ENCODE results near the gene HKDC1. TPM values are rescaled to one million over a fixed set of nuclear protein-coding genes. Genes with fewer than 3 reads are reported as not detected.
"Not testable (repeated sequence)": the region's sequence is repeated elsewhere in the genome, so short reads cannot be mapped to it uniquely, and the experiment has no call there.

Gene HKDC1, protein sequence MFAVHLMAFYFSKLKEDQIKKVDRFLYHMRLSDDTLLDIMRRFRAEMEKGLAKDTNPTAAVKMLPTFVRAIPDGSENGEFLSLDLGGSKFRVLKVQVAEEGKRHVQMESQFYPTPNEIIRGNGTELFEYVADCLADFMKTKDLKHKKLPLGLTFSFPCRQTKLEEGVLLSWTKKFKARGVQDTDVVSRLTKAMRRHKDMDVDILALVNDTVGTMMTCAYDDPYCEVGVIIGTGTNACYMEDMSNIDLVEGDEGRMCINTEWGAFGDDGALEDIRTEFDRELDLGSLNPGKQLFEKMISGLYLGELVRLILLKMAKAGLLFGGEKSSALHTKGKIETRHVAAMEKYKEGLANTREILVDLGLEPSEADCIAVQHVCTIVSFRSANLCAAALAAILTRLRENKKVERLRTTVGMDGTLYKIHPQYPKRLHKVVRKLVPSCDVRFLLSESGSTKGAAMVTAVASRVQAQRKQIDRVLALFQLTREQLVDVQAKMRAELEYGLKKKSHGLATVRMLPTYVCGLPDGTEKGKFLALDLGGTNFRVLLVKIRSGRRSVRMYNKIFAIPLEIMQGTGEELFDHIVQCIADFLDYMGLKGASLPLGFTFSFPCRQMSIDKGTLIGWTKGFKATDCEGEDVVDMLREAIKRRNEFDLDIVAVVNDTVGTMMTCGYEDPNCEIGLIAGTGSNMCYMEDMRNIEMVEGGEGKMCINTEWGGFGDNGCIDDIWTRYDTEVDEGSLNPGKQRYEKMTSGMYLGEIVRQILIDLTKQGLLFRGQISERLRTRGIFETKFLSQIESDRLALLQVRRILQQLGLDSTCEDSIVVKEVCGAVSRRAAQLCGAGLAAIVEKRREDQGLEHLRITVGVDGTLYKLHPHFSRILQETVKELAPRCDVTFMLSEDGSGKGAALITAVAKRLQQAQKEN
- 10 to 100 TPM in 1 of 2 donors, 1 to 10 TPM in 1; 5.6 to 20.0 TPM for total RNA-seq
- 1 to 10 TPM in 1 of 2 donors, under 1 TPM in 1; 0.53 to 4.8 TPM for polyA plus RNA-seq

DNA sequence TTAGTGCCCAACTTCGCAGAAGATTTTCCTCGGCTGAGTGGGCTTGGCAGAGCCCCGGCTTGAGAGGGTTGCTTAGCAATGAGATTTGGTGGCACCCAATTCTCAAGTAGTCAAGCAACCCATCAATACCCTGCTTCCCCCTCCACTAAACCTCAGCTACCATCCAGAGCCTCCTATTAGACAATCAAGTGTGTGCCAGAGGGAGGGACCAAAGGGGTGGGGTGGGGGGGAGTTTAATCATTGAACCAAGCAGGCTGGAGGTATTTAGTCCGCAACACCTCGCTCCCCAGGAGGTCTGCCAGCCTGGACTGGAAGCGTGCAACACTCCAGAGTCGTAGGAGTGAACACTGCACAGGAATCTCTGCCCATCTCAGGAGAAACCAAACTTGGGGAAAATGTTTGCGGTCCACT, at the start of gene HKDC1:
Gene HKDC1, plus strand, starts transcription at position 292 of the 411 bp plus-strand sequence. Its CDS starts 104 bp downstream, at position 396.
- H3K4me3 ChIP-seq (ENCODE audit: low read depth in 1 of 3, low read length in 3 of 3) = peak within 1 kb of the TSS in 2 of 3 donors; percentile 0 to 10
- WGBS = 41% methylated on average over 8 of the region's 8 CpGs
- no peak within 1 kb of the TSS for H3K9ac ChIP-seq (ENCODE audit: low read depth in 1 of 2, low read length in 2 of 2)
- no peaks in the 10 kb centered on the region for H3K36me3 ChIP-seq (ENCODE audit: control insufficient read depth in 4 of 4, insufficient read depth in 3 of 4, low read depth in 1 of 4, low read length in 3 of 4)
- no peak for TF ChIP-seq YY1 (IDR thresholded peaks at IDR 0.05)
- TF ChIP-seq TAF1 (conservative IDR thresholded peaks at IDR 0.05) = peak; percentile 72
- peaks cover 0 to 15% (median 8%) of the 10 kb centered on the region in 4 donors for H3K4me1 ChIP-seq (ENCODE audit: control insufficient read depth in 4 of 4, insufficient read depth in 4 of 4, low read length in 3 of 4)
- H3K9me3 ChIP-seq (ENCODE audit: control insufficient read depth in 4 of 4, low read length in 3 of 4) = no peaks in the 10 kb centered on the region
- no peak within 1 kb of the TSS for H3K27ac ChIP-seq (ENCODE audit: low read depth in 1 of 2, low read length in 2 of 2)
- peak; percentile 54 for DNase-seq (ENCODE audit: low spot score)
- H3K27me3 ChIP-seq (ENCODE audit: control insufficient read depth in 4 of 4, insufficient read depth in 4 of 4, low read length in 3 of 4) = peaks cover 0 to 2% (median 0%) of the 10 kb centered on the region in 4 donors

DNA sequence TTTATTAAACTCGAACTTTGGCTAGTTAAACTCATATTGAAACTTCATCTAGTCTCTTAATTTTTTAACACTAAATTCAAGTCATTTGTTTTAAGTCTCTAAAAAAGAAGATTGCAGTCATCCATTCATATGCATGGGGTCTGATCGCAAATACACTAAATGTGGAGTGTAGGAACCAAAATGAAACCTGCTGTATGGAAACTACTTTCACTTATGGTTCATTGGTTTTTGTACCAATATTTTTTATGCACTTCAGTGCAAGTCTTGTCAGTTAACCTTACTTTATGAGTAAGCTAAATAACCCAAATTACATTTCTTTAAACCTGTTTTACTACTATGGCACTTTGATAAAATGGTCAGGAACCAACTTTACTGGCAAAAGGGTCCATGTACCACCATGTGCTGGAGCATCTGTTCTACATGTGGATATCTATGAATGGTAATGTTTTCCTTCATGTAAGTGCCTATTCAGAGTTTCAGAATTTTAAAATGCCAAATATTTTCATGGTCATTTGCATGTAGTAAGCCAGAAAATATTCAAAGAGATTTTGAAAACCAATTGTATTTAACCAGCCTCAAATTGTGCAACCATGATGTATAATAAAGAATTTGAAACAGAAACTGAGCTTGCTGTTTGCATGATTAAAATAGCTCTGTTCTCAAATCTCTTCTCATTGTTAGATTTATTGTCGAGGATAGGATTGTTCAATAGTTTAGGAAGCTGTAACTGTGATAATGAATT, 47.7 kb upstream of the HKDC1 start:
- Histone ChIP-seq H3K9ac (ENCODE audit: low read depth in 1 of 2, low read length in 2 of 2) (no peak overlapping the region), H3K4me1 (ENCODE audit: control insufficient read depth in 4 of 4, insufficient read depth in 4 of 4, low read length in 3 of 4) (no peaks in the 10 kb centered on the region), H3K27me3 (ENCODE audit: control insufficient read depth in 4 of 4, insufficient read depth in 4 of 4, low read length in 3 of 4) (no peaks in the 10 kb centered on the region), H3K36me3 (ENCODE audit: control insufficient read depth in 4 of 4, insufficient read depth in 3 of 4, low read depth in 1 of 4, low read length in 3 of 4) (peaks cover under 1 to 33% (median 29%) of the 10 kb centered on the region in 4 donors), H3K9me3 (ENCODE audit: control insufficient read depth in 4 of 4, low read length in 3 of 4) (no peaks in the 10 kb centered on the region), H3K4me3 (ENCODE audit: low read depth in 1 of 3, low read length in 3 of 3) (no peak overlapping the region), H3K27ac (ENCODE audit: low read depth in 1 of 2, low read length in 2 of 2) (no peak overlapping the region)
- WGBS = 91% methylated on average over 3 of the region's 3 CpGs
- TF ChIP-seq SP1 (IDR thresholded peaks at IDR 0.05) (no peak), FOXA2 (IDR thresholded peaks at IDR 0.05) (no peak), RXRA (IDR thresholded peaks at IDR 0.05) (no peak), RAD21 (IDR thresholded peaks at IDR 0.05) (no peak), NR2F2 (IDR thresholded peaks at IDR 0.05) (no peak), HNF4A (conservative IDR thresholded peaks at IDR 0.05) (no peak), HNF4G (IDR thresholded peaks at IDR 0.05) (no peak), YY1 (IDR thresholded peaks at IDR 0.05) (no peak), TAF1 (conservative IDR thresholded peaks at IDR 0.05) (no peak), EGR1 (IDR thresholded peaks at IDR 0.05; ENCODE audit: low read depth in 2 of 2) (no peak)
- TF ChIP-seq, protein P1, sequence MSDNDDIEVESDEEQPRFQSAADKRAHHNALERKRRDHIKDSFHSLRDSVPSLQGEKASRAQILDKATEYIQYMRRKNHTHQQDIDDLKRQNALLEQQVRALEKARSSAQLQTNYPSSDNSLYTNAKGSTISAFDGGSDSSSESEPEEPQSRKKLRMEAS (IDR thresholded peaks at IDR 0.05) = no peak
- TF ChIP-seq, protein P2, sequence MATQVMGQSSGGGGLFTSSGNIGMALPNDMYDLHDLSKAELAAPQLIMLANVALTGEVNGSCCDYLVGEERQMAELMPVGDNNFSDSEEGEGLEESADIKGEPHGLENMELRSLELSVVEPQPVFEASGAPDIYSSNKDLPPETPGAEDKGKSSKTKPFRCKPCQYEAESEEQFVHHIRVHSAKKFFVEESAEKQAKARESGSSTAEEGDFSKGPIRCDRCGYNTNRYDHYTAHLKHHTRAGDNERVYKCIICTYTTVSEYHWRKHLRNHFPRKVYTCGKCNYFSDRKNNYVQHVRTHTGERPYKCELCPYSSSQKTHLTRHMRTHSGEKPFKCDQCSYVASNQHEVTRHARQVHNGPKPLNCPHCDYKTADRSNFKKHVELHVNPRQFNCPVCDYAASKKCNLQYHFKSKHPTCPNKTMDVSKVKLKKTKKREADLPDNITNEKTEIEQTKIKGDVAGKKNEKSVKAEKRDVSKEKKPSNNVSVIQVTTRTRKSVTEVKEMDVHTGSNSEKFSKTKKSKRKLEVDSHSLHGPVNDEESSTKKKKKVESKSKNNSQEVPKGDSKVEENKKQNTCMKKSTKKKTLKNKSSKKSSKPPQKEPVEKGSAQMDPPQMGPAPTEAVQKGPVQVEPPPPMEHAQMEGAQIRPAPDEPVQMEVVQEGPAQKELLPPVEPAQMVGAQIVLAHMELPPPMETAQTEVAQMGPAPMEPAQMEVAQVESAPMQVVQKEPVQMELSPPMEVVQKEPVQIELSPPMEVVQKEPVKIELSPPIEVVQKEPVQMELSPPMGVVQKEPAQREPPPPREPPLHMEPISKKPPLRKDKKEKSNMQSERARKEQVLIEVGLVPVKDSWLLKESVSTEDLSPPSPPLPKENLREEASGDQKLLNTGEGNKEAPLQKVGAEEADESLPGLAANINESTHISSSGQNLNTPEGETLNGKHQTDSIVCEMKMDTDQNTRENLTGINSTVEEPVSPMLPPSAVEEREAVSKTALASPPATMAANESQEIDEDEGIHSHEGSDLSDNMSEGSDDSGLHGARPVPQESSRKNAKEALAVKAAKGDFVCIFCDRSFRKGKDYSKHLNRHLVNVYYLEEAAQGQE (IDR thresholded peaks at IDR 0.05) = no peak
- no peak for DNase-seq (ENCODE audit: low spot score)

DNA sequence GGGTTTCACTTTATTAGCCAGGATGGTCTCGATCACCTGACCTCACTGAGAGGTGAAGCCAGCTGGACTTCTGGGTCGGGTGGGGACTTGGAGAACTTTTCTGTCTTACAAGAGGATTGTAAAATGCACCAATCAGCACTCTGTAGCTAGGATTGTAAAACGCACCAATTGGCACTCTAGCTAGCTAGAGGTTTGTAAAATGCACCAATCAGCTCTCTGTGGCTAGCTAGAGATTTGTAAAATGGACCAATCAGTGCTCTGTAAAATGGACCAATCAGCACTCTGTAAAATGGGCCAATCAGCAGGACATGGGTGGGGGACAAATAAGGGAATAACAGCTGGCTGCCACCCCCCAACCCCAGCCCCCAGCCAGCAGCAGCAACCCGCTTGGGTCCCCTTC, 44.8 kb upstream of the HKDC1 start:
- not testable (repeated sequence) for H3K9ac ChIP-seq (ENCODE audit: low read depth in 1 of 2, low read length in 2 of 2); H3K4me1 ChIP-seq (ENCODE audit: control insufficient read depth in 4 of 4, insufficient read depth in 4 of 4, low read length in 3 of 4); DNase-seq (ENCODE audit: low spot score); H3K27me3 ChIP-seq (ENCODE audit: control insufficient read depth in 4 of 4, insufficient read depth in 4 of 4, low read length in 3 of 4); H3K4me3 ChIP-seq (ENCODE audit: low read depth in 1 of 3, low read length in 3 of 3); H3K9me3 ChIP-seq (ENCODE audit: control insufficient read depth in 4 of 4, low read length in 3 of 4); H3K27ac ChIP-seq (ENCODE audit: low read depth in 1 of 2, low read length in 2 of 2)
- WGBS = 88% methylated on average over 4 of the region's 4 CpGs
- peaks cover 0 to 21% (median 18%) of the 10 kb centered on the region in 4 donors for H3K36me3 ChIP-seq (ENCODE audit: control insufficient read depth in 4 of 4, insufficient read depth in 3 of 4, low read depth in 1 of 4, low read length in 3 of 4)
